CD14-positive monocyte (primary cell): ENCODE measurements around the gene ADCY1. TPM values are rescaled to one million over a fixed set of nuclear protein-coding genes. Genes with fewer than 3 reads are reported as not detected.
"Not testable (repeated sequence)": the region's sequence is repeated elsewhere in the genome, so short reads cannot be mapped to it uniquely, and the experiment has no call there.

Experiments used
- DNase-seq, 3 donors: peaks; one replicate each; pipeline ENCODE4 v3.0.0-alpha.2; 2011 to 2022
- H2AFZ ChIP-seq: 2 replicates; pipeline ENCODE4 v1.6.0; 2012; ENCODE audit warnings: mild to moderate bottlenecking, low read depth, low read length, inconsistent platforms; ENCODE audit not compliant: insufficient read depth, poor library complexity, severe bottlenecking
- H3K27ac ChIP-seq, 2 donors: 1 replicate in 1 of 2; 2 replicates in 1 of 2; pipeline ENCODE4 v1.5.1; 2012 to 2013; ENCODE audit warnings: low read length in 2 of 2, control low read depth in 1 of 2, inconsistent platforms in 1 of 2, low read depth in 1 of 2, mild to moderate bottlenecking in 1 of 2
- H3K27me3 ChIP-seq, 2 donors: one replicate each; pipeline versions ENCODE4 v1.6.0 to v1.6.1; 2011 to 2013; ENCODE audit warnings: low read length in 2 of 2; ENCODE audit not compliant: control insufficient read depth in 2 of 2, insufficient read depth in 2 of 2
- H3K36me3 ChIP-seq, 2 donors: replicated peaks in 1 of 2; 1 replicate in 1 of 2; 2 replicates in 1 of 2; pipeline versions ENCODE4 v1.5.1 to v1.6.1; 2012 to 2013; ENCODE audit warnings: low read length in 2 of 2, control low read depth in 1 of 2, inconsistent platforms in 1 of 2, mild to moderate bottlenecking in 1 of 2; ENCODE audit not compliant: insufficient read depth in 2 of 2, control insufficient read depth in 1 of 2
- H3K4me1 ChIP-seq, 2 donors: 1 replicate in 1 of 2; 2 replicates in 1 of 2; pipeline versions ENCODE4 v1.5.1 to v1.6.1; 2012 to 2013; ENCODE audit warnings: low read length in 2 of 2, control low read depth in 1 of 2, inconsistent platforms in 1 of 2, mild to moderate bottlenecking in 1 of 2, moderate library complexity in 1 of 2; ENCODE audit not compliant: insufficient read depth in 2 of 2, control insufficient read depth in 1 of 2
- H3K4me2 ChIP-seq: replicated peaks from 2 replicates; pipeline ENCODE3; 2012; ENCODE audit warnings: low read length, moderate library complexity, mild to moderate bottlenecking; ENCODE audit not compliant: poor library complexity, severe bottlenecking; ENCODE audit errors: extremely low read depth
- H3K4me3 ChIP-seq, 3 experiments: fragments of 200-600 bp in 1 of 3; sonication (generic) in 1 of 3; replicated peaks in 1 of 3; 1 replicate in 2 of 3; 2 replicates in 1 of 3; pipeline ENCODE4 v1.5.1; 2011 to 2013; ENCODE audit warnings: low read length in 3 of 3, mild to moderate bottlenecking in 3 of 3, control low read depth in 2 of 3, low read depth in 2 of 3, inconsistent platforms in 1 of 3, moderate library complexity in 1 of 3
- H3K79me2 ChIP-seq: 2 replicates; pipeline ENCODE4 v1.6.0; 2012; ENCODE audit warnings: mild to moderate bottlenecking, control low read depth, inconsistent platforms, low read length, moderate library complexity; ENCODE audit not compliant: insufficient read depth
- H3K9ac ChIP-seq: 2 replicates; pipeline ENCODE4 v1.6.0; 2017; ENCODE audit warnings: low read length, mild to moderate bottlenecking; ENCODE audit not compliant: insufficient read depth, poor library complexity, severe bottlenecking
- H3K9me3 ChIP-seq, 2 donors: replicated peaks in 1 of 2; 1 replicate in 1 of 2; 2 replicates in 1 of 2; pipeline versions ENCODE4 v1.5.1 to v1.6.1; 2012 to 2013; ENCODE audit warnings: low read length in 2 of 2, control low read depth in 1 of 2; ENCODE audit not compliant: control insufficient read depth in 1 of 2, insufficient read depth in 1 of 2
- H4K20me1 ChIP-seq: 2 replicates; pipeline ENCODE4 v1.6.0; 2012; ENCODE audit warnings: mild to moderate bottlenecking, low read length, control low read depth, moderate library complexity; ENCODE audit not compliant: insufficient read depth
- H3K27ac Mint-ChIP-seq, 7 donors: one replicate each; pipeline ENCODE4 v1.8.0; 2020; ENCODE audit warnings: mild to moderate bottlenecking in 7 of 7, mixed read lengths in 7 of 7, moderate library complexity in 6 of 7, inconsistent platforms in 2 of 7
- H3K27me3 Mint-ChIP-seq, 3 donors: one replicate each; pipeline ENCODE4 v1.8.0; 2021 to 2022; ENCODE audit warnings: low read depth in 3 of 3, mild to moderate bottlenecking in 3 of 3, mixed read lengths in 3 of 3, moderate library complexity in 3 of 3, inconsistent platforms in 1 of 3
- H3K36me3 Mint-ChIP-seq, 2 donors: one replicate each; pipeline ENCODE4 v1.8.0; 2020; ENCODE audit warnings: mixed read lengths in 2 of 2, inconsistent platforms in 1 of 2, mild to moderate bottlenecking in 1 of 2
- H3K4me1 Mint-ChIP-seq: one replicate; pipeline ENCODE4 v1.8.0; 2020; ENCODE audit warnings: mild to moderate bottlenecking, mixed read lengths
- H3K4me3 Mint-ChIP-seq, 2 donors: one replicate each; pipeline ENCODE4 v1.8.0; 2020; ENCODE audit warnings: mild to moderate bottlenecking in 2 of 2, mixed read lengths in 2 of 2, moderate library complexity in 1 of 2
- H3K9me3 Mint-ChIP-seq, 7 donors: one replicate each; pipeline ENCODE4 v1.8.0; 2020 to 2022; ENCODE audit warnings: mixed read lengths in 7 of 7, mild to moderate bottlenecking in 6 of 7, moderate library complexity in 6 of 7, inconsistent platforms in 2 of 7
- WGBS: methylation state at CpG from one replicate; pipeline ENCODE4 v1.1.5; 2013; ENCODE audit warnings: missing lambda C conversion rate; ENCODE audit not compliant: insufficient coverage; 5-methylcytosine and 5-hydroxymethylcytosine counted together
- intact Hi-C, 2 donors: fragments of 100-400 bp; cut with micrococcal nuclease; formaldehyde crosslinking; loops; one replicate each; pipeline versions ENCODE4 v1.15.0 to v1.15.1; 2023
- polyA plus RNA-seq, 3 donors: library from polyadenylated mRNA; depleted of rRNA in 1 of 3; unstranded in 2 of 3; stranded (reverse) in 1 of 3; fragments of 300-500 nt in 2 of 3; fragments of >200 nt in 1 of 3; fragmentation: Illumina TruSeq in 2 of 3; gene quantifications; 1 replicate in 2 of 3; 2 replicates in 1 of 3; pipeline ENCODE4 v1.2.3, GENCODE V29; 2012 to 2021
- small RNA-seq: library from RNA; depleted of rRNA; stranded (forward); fragments of <200 nt; gene quantifications from one replicate; pipeline ENCODE3, GENCODE V24; 2012; ENCODE audit warnings: low read depth; ENCODE audit not compliant: insufficient read length

ADCY1 gene
- polyA plus RNA-seq, 3 donors, result 0.01 TPM; not detected in 2

DNA sequence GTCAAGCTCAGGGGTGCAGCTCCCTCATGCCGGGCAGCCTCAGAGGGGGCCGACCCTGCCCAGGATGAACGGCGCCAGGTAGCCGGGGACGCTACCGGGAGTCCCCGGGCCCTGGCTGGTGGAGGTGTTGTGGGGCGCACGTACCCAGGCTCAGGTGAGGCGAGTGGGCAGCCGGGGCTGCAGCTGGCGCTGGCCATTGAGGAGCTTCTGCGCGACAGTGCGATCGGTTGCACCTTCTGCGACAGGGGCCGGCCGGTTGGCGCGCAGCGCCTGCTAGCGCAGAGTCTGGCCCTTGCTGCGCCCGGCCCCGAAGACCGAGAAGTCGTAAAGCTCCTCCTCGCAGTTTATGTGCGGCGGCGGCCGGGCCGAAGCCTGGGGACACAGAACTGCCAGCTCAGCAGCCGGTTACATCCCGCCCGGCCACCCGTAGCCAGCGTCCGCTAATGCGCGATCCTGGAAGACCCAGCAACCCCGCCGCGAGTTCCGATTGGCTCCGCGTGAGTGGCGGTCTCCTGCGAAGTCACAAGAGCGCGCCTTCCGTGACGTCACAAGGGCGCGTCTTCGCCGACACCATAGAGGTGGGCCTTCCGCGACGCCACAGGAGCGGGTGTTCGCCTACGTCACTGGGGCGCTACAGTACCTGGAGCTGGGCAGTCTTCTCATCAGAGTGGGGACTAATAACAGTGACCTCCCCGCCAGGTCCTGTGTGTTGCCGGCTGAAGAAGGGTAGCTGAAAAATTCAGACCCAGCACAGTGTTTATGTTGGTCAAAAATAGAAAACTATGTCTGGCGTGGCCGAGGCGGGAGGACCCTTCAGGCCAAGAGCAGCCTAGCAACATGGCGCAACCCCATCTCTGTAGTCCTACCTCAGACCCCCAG, 194.6 kb downstream of the ADCY1 start:
- Mint-ChIP-seq H3K27ac (peak overlapping the region; percentile 92 to 99 (median 98)), H3K4me3 (peak overlapping the region; percentile 83 to 92)
- Histone ChIP-seq H3K27ac (peak overlapping the region; percentile 69 to 91), H3K4me2 (peak overlapping the region; percentile 55), H2AFZ (peak overlapping the region; percentile 84), H3K9ac (peak overlapping the region; percentile 86), H3K4me1 (peaks cover 9 to 13% of the 10 kb centered on the region in 2 donors), H3K4me3 (peak overlapping the region; percentile 58 to 80 (median 79))
- H3K9me3 Mint-ChIP-seq, H3K27me3 ChIP-seq, H3K4me1 Mint-ChIP-seq, intact Hi-C loops, H3K27me3 Mint-ChIP-seq, H3K36me3 Mint-ChIP-seq, H3K36me3 ChIP-seq, H3K79me2 ChIP-seq, H3K9me3 ChIP-seq, H4K20me1 ChIP-seq: not testable (repeated sequence)
- peak; percentile 98 to 99 (median 98) for DNase-seq
- WGBS, result 0% methylated on average over 68 of the region's 72 CpGs

GRCh38 chr7:45769626-45770025, 195.5 kb downstream of the ADCY1 start:
- H3K9ac ChIP-seq, result peak overlapping the region; percentile 86
- H3K79me2 ChIP-seq, H3K27me3 Mint-ChIP-seq, H4K20me1 ChIP-seq, H3K4me2 ChIP-seq, H3K27me3 ChIP-seq, intact Hi-C loops, H3K4me1 Mint-ChIP-seq, H3K36me3 ChIP-seq, H3K9me3 Mint-ChIP-seq, H3K36me3 Mint-ChIP-seq, DNase-seq, H3K9me3 ChIP-seq: not testable (repeated sequence)
- peak overlapping the region; percentile 84 for H2AFZ ChIP-seq
- H3K4me1 ChIP-seq, result peaks cover 9 to 13% of the 10 kb centered on the region in 2 donors
- H3K4me3 ChIP-seq, result peak overlapping the region in 1 of 3 experiments; percentile 80
- Mint-ChIP-seq H3K4me3 (peak overlapping the region; percentile 83 to 92), H3K27ac (peak overlapping the region; percentile 92 to 99 (median 98))
- H3K27ac ChIP-seq, result peak overlapping the region; percentile 69 to 91
- 97% methylated on average over 17 of the region's 20 CpGs for WGBS

Small RNA genes within 50 kb of the gene (small RNA-seq; reads per million reads assigned to genes)
- gene AC073325.2, result not detected
